ENCODE measurements around the gene KCNMA1. TPM values are rescaled to one million over a fixed set of nuclear protein-coding genes. Genes with fewer than 3 reads are reported as not detected.

KCNMA1 gene
- polyA plus RNA-seq, 6 donors from 2014 or later = not detected

DNA sequence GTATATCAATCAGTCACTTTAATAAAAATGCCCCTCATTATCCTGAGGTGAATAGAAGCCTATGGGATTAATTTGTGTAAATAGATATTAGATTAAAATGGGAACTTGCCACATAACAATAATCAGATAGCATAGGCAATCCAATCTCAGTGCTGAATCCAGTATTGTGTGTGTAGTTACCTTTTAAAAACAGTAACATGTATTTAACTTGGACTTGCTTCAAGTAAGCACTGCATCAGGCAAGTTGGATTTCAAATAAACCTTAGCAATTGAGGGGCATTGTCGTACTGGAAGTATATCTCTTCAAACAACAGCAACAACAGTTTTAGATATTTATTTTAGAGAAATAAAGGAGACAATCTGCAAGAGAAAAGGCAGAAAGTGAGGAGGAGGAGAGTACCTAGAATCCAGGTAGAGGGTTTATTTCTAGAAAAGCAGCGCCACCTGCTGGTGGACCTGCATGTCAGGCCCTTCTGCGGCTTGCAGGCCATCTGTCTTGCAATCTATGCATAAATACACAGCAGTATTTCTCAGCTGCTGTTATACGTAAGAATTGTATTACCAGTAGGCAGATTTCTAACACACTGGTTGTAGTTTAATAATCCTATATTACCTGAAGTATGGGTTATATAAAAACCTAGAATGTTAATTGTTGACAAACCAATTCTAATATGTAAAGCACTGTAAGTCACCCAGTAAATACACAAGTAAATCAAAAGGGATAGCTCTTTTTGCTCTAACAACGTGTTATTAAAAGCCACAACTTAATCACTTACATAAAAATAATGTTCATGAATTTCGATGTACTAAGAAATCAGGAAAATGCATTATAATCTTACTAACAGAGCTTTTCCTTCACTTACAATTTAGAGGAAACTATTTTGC, 652.8 kb downstream of the KCNMA1 start:
- DNase-seq (peak; percentile 39), ATAC-seq (ENCODE audit: low read depth in 2 of 2) (peak in 1 of 2 donors; percentile 33)
- Mint-ChIP-seq H3K27me3 (peaks cover 0 to 11% (median 0%) of the 10 kb centered on the region in 3 donors), H3K36me3 (no peaks in the 10 kb centered on the region), H3K27ac (no peak overlapping the region), H3K4me1 (no peaks in the 10 kb centered on the region), H3K4me3 (no peak overlapping the region), H3K9me3 (no peaks in the 10 kb centered on the region)

- Mint-ChIP-seq H3K9me3 (no peaks in the 10 kb centered on the region), H3K27ac (no peak overlapping the region), H3K27me3 (peaks cover 0 to 11% (median 0%) of the 10 kb centered on the region in 3 donors), H3K4me1 (no peaks in the 10 kb centered on the region), H3K36me3 (no peaks in the 10 kb centered on the region), H3K4me3 (peak overlapping the region in 1 of 8 donors; percentile 51)
- DNase-seq (no peak), ATAC-seq (ENCODE audit: low read depth in 2 of 2) (no peak)
Observed at GRCh38 chr10:76983624-76984023, 654.0 kb downstream of the KCNMA1 start.

GRCh38 chr10:76982671-76983070, 654.9 kb downstream of the KCNMA1 start:
- no peak for DNase-seq
- Mint-ChIP-seq H3K27ac (no peak overlapping the region), H3K4me1 (no peaks in the 10 kb centered on the region), H3K4me3 (no peak overlapping the region), H3K27me3 (peaks cover 0 to 5% (median 0%) of the 10 kb centered on the region in 3 donors), H3K36me3 (no peaks in the 10 kb centered on the region), H3K9me3 (no peaks in the 10 kb centered on the region)
- ATAC-seq (ENCODE audit: low read depth in 2 of 2) = no peak

DNA sequence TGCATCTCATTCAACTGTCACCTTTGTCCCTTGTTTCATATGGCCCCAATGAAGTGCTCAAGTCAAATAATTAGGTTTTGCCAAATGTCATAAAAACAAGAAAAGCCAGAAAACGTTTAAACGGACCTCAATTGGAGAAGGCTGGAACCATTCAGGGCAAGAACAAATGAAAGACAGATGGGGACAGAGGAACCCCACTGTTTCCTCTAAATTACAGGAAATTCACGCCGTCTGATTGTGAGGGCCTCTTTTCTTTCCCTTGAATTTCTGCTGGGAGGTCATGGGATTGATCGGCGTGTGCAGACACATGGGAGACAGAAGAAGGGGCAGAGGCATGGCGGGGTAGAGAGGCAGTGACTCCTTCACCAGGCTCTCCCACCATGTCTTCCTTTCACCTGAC, 656.4 kb downstream of the KCNMA1 start:
- ATAC-seq (ENCODE audit: low read depth in 2 of 2) (no peak), DNase-seq (no peak)
- Mint-ChIP-seq H3K27ac (peak overlapping the region in 2 of 6 donors; percentile 28 to 77), H3K36me3 (no peaks in the 10 kb centered on the region), H3K9me3 (no peaks in the 10 kb centered on the region), H3K27me3 (no peaks in the 10 kb centered on the region), H3K4me3 (no peak overlapping the region), H3K4me1 (no peaks in the 10 kb centered on the region)

GRCh38 chr10:76977901-76978300, 659.7 kb downstream of the KCNMA1 start:
- no peak for DNase-seq
- H3K4me1 Mint-ChIP-seq = no peaks in the 10 kb centered on the region
- no peak overlapping the region for H3K4me3 Mint-ChIP-seq
- no peaks in the 10 kb centered on the region for H3K36me3 Mint-ChIP-seq
- no peaks in the 10 kb centered on the region for H3K9me3 Mint-ChIP-seq
- H3K27ac Mint-ChIP-seq = peak overlapping the region in 2 of 6 donors; percentile 3 to 17
- no peak for ATAC-seq (ENCODE audit: low read depth in 2 of 2)
- no peaks in the 10 kb centered on the region for H3K27me3 Mint-ChIP-seq

- DNase-seq (no peak), ATAC-seq (ENCODE audit: low read depth in 2 of 2) (no peak)
- Mint-ChIP-seq H3K27me3 (no peaks in the 10 kb centered on the region), H3K9me3 (no peaks in the 10 kb centered on the region), H3K36me3 (no peaks in the 10 kb centered on the region), H3K27ac (no peak overlapping the region), H3K4me3 (no peak overlapping the region), H3K4me1 (no peaks in the 10 kb centered on the region)
Observed at GRCh38 chr10:76977046-76977445, 660.6 kb downstream of the KCNMA1 start.

DNA sequence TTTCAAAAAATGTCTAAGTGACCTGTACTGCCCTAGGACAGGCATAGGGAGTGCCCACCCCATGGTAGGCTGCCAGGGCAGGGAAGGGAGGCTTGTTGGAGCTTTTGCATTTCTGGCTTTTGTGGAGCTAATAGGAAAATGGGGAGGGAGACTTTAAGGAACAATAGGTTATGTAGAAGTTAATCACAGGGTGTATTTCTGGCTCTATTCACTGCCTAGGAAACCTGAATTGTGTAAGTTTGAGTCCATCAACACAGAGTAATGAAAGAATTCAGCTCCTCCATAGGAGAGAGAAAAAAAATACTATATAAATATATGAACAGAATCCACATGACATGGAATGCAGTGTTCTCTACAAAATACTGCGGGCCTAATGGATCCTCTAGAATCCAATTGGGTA, 661.5 kb downstream of the KCNMA1 start:
- no peak overlapping the region for H3K4me3 Mint-ChIP-seq
- ATAC-seq (ENCODE audit: low read depth in 2 of 2) (no peak), DNase-seq (no peak)
- no peaks in the 10 kb centered on the region for H3K27me3 Mint-ChIP-seq
- H3K4me1 Mint-ChIP-seq = no peaks in the 10 kb centered on the region
- H3K27ac Mint-ChIP-seq = no peak overlapping the region
- no peaks in the 10 kb centered on the region for H3K9me3 Mint-ChIP-seq
- H3K36me3 Mint-ChIP-seq = no peaks in the 10 kb centered on the region

DNA sequence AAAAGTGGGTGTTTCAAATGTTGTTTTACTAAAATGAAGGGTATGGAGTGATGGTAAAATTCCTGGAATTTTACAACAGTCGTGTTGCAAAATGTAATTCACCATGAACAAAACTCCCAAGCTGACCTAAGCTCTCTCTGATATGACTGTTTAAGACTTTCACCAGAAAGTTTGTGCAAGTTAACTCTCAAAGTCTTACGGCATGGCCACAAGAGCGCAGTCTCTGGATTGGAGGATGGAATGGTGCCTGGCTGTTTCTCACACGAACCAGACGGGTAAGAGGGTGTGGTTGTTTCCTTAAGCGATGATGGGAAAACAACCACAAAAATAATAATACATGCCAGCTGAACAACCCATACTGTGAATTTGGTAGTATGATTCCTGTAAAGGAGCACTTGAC, 662.5 kb downstream of the KCNMA1 start:
- no peak for DNase-seq
- ATAC-seq (ENCODE audit: low read depth in 2 of 2) = no peak
- H3K4me1 Mint-ChIP-seq = no peaks in the 10 kb centered on the region
- H3K4me3 Mint-ChIP-seq = no peak overlapping the region
- no peaks in the 10 kb centered on the region for H3K27me3 Mint-ChIP-seq
- no peak overlapping the region for H3K27ac Mint-ChIP-seq
- no peaks in the 10 kb centered on the region for H3K36me3 Mint-ChIP-seq
- H3K9me3 Mint-ChIP-seq = no peaks in the 10 kb centered on the region

DNA sequence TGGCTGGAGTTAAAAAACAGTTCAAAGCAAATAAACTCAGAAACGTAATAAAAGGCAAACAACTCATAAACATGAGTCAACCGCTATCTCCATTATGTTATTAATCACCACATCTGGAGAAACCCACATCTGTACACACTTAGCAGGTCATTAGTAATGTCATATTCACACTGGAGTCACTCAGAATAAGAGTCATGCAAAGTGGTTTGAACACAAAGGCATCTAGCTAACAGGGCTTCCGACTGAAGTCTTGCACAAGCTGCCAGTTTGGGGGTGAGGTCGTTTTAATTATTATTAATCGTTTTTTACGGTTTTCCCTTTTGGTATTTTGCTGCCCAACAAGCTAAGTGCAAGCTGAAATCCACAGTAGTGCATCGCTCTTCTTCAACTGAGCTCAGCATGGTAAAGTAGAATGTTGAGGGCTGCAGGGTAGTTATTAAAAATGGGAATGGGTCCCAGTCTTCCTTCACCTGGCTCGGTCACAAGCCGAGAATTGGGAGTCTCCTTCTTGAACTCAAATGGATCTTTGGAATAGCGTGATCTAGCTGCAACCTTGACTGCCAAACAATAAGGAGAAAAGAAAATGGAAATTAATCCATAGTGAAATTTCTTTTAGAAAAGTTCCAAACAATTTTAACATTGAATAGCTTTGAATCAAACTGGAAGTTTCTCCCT, 663.5 kb downstream of the KCNMA1 start:
- DNase-seq (no peak), ATAC-seq (ENCODE audit: low read depth in 2 of 2) (no peak)
- Mint-ChIP-seq H3K4me3 (no peak overlapping the region), H3K9me3 (no peaks in the 10 kb centered on the region), H3K27ac (no peak overlapping the region), H3K27me3 (no peaks in the 10 kb centered on the region), H3K4me1 (no peaks in the 10 kb centered on the region), H3K36me3 (no peaks in the 10 kb centered on the region)

DNA sequence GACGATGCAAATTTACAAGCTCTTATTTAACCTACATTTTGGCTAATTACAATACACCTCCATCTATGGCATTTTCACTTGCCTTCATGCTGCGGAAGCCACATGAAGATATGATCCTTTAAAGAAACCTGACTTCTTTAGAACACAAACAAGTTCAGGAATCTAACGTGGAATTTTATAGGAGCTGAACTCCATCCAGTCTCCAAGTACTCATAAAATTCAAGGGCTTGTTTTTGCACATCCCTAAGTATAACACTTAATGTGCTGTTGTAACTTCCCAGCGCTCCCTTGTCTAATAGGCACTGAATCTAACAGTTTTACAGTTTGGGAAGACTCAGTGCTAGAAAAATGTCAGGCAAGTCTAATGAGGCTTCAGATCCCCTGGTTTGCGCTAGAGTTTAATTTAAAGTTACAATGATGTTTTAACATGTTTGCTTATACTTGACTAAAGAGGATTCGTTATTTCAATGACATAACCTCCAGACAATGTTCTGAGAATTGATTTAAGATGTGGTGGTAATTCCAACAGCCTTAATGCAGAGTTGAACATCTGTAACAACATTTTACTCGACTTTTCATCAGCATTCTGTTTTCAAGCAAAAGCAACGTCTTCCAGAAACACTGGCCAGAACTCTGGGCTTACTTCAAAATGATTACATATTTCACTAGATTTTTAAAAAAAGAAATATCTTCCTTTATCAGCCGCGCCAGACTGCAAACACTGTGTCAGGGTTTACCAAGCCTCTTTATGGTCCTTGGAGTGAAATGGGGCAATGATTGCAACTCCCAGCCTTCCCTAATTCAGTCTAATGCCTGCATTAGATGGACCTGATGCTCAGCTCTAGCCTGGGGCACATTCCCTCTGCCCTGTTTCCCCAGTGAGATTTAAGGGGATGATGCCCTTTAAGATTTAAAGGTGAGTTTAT, 664.3 kb downstream of the KCNMA1 start:
- Mint-ChIP-seq H3K9me3 (no peaks in the 10 kb centered on the region), H3K27ac (no peak overlapping the region), H3K4me1 (no peaks in the 10 kb centered on the region), H3K36me3 (no peaks in the 10 kb centered on the region), H3K27me3 (no peaks in the 10 kb centered on the region), H3K4me3 (no peak overlapping the region)
- ATAC-seq (ENCODE audit: low read depth in 2 of 2) (no peak), DNase-seq (no peak)

DNA sequence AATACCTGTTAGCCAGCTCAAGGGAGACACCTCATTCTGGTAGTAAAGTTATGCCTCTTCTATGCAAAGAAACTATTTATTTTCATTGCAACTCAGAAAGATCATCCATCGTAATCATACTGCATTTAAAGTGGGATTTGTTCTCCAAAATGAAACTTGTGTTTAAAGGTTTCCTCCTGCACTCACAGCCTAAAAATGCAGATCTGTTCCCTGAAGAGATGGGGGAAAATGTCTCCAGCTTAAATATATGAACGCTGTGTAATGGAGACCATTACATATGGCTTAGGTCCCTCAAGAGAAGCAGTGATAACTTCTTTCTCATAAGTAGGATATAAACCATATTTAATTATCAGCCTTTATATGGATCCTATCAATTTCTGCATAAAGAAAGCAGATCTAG, 665.1 kb downstream of the KCNMA1 start:
- Mint-ChIP-seq H3K4me1 (no peaks in the 10 kb centered on the region), H3K4me3 (no peak overlapping the region), H3K27me3 (peaks cover 3 to 6% (median 4%) of the 10 kb centered on the region in 3 donors), H3K36me3 (no peaks in the 10 kb centered on the region), H3K9me3 (no peaks in the 10 kb centered on the region), H3K27ac (no peak overlapping the region)
- ATAC-seq (ENCODE audit: low read depth in 2 of 2) = no peak
- DNase-seq = no peak

- H3K27ac Mint-ChIP-seq = no peak overlapping the region
- H3K4me3 Mint-ChIP-seq = no peak overlapping the region
- H3K9me3 Mint-ChIP-seq = no peaks in the 10 kb centered on the region
- no peak for ATAC-seq (ENCODE audit: low read depth in 2 of 2)
- H3K4me1 Mint-ChIP-seq = no peaks in the 10 kb centered on the region
- no peak for DNase-seq
- H3K27me3 Mint-ChIP-seq = peaks cover 3 to 13% (median 11%) of the 10 kb centered on the region in 3 donors
- no peaks in the 10 kb centered on the region for H3K36me3 Mint-ChIP-seq
Observed at GRCh38 chr10:76971547-76972170, 665.9 kb downstream of the KCNMA1 start.
